ENCODE measurements around the gene PDCD10.

DNA sequence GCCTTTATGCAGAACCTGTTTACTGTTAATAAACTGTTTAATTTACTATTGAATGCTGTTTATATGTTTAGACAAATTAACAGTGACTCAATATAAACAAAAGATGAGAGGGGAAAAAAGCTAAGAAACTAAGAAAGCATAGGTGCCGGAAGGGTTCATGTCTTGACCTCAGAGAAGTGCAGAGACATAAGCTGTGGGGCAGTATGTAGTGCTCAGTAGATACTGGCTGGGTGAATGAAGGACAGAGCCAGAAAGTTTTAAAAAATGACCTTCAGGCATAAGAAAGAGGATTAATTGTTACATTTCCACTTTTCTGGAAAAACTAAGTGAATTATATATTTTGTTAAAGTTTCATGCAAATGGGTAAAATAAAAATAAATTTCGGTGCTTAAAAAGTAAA lies 15.0 kb upstream of the PDCD10 start:
- no peak for TF ChIP-seq CTCF (IDR thresholded peaks at IDR 0.05)
- no peak for TF ChIP-seq POLR2A (IDR thresholded peaks at IDR 0.05)
- TF ChIP-seq EP300 (IDR thresholded peaks at IDR 0.05): no peak
- no peak for TF ChIP-seq POLR2AphosphoS5 (IDR thresholded peaks at IDR 0.05)
